IMR-90 (cell line): ENCODE data around the gene RASSF3. TPM values are rescaled to one million over a fixed set of nuclear protein-coding genes. Genes with fewer than 3 reads are reported as not detected.

Experiments
- ATAC-seq: fragments of 200-7000 bp; cut with Tn5 transposase; 2 replicates; pipeline ENCODE4 v1.9.1; 2020; ENCODE audit warnings: low read depth, mild to moderate bottlenecking, moderate library complexity
- BruUV-seq: library from RNA; stranded (reverse); fragments of 400-500 nt; replicated peaks from 2 replicates; lab custom pipeline; 2021; lab: Mats Ljungman, UMichigan
- CTCF ChIA-PET: fragments of 300-600 bp; formaldehyde crosslinking; extraction: SDS; loops from one replicate; lab custom pipeline; 2021; ENCODE audit warnings: antibody characterized with exemption; lab: Yijun Ruan, JAX
- POLR2A ChIA-PET: fragments of 300-600 bp; sonication (Branson Sonifier 250); formaldehyde crosslinking; loops from one replicate; lab custom pipeline; 2022; ENCODE audit warnings: antibody characterized with exemption; ENCODE audit not compliant: unreplicated experiment; lab: Charles Lee
- DNase-seq: peaks from one replicate; pipeline ENCODE4 v3.0.0; 2013
- H2AFZ ChIP-seq: replicated peaks from 2 replicates; pipeline ENCODE3; 2013; ENCODE audit warnings: low read length, mild to moderate bottlenecking; ENCODE audit not compliant: poor library complexity
- H2AK5ac ChIP-seq: 2 replicates; pipeline ENCODE4 v1.6.1; 2013; ENCODE audit warnings: low read depth, low read length, inconsistent platforms
- H2AK9ac ChIP-seq: replicated peaks from 2 replicates; pipeline ENCODE3; 2013; ENCODE audit warnings: mild to moderate bottlenecking, low read depth, low read length, moderate library complexity; ENCODE audit not compliant: poor library complexity
- H2BK120ac ChIP-seq: 2 replicates; pipeline ENCODE4 v1.6.1; 2013; ENCODE audit warnings: low read depth, low read length, inconsistent platforms
- H2BK15ac ChIP-seq: 3 replicates; pipeline ENCODE4 v1.6.1; 2013; ENCODE audit warnings: low read depth, low read length, inconsistent platforms
- H2BK20ac ChIP-seq: 2 replicates; pipeline ENCODE4 v1.6.1; 2013; ENCODE audit warnings: low read depth, mild to moderate bottlenecking, inconsistent platforms, low read length, moderate library complexity
- H2BK5ac ChIP-seq: 2 replicates; pipeline ENCODE4 v1.6.1; 2013; ENCODE audit warnings: mild to moderate bottlenecking, low read depth, low read length, inconsistent platforms; ENCODE audit not compliant: poor library complexity, severe bottlenecking
- H3K14ac ChIP-seq: replicated peaks from 2 replicates; pipeline ENCODE4 v1.6.1; 2013; ENCODE audit warnings: low read depth, low read length, inconsistent platforms
- H3K18ac ChIP-seq: 2 replicates; pipeline ENCODE4 v1.6.1; 2013; ENCODE audit warnings: low read depth, low read length, control low read depth
- H3K23ac ChIP-seq: 2 replicates; pipeline ENCODE4 v1.6.1; 2013; ENCODE audit warnings: low read depth, low read length, inconsistent platforms
- H3K27ac ChIP-seq: 2 replicates; pipeline ENCODE4 v1.5.1; 2013; ENCODE audit warnings: mild to moderate bottlenecking, control low read depth, low read length; ENCODE audit not compliant: insufficient read depth
- H3K27me3 ChIP-seq: 2 replicates; pipeline ENCODE4 v1.6.1; 2013; ENCODE audit warnings: low read length; ENCODE audit not compliant: control insufficient read depth, insufficient read depth
- H3K36me3 ChIP-seq: 2 replicates; pipeline ENCODE4 v1.6.1; 2013; ENCODE audit warnings: low read length, mixed read lengths; ENCODE audit not compliant: control insufficient read depth, insufficient read depth
- H3K4ac ChIP-seq: 2 replicates; pipeline ENCODE4 v1.6.1; 2013; ENCODE audit warnings: low read depth, low read length, inconsistent platforms
- H3K4me1 ChIP-seq: 2 replicates; pipeline ENCODE4 v1.6.1; 2013; ENCODE audit warnings: low read length, mixed read lengths; ENCODE audit not compliant: control insufficient read depth, insufficient read depth
- H3K4me2 ChIP-seq: 2 replicates; pipeline ENCODE4 v1.6.1; 2013; ENCODE audit warnings: low read depth, mild to moderate bottlenecking, control low read depth, low read length, moderate library complexity
- H3K4me3 ChIP-seq: 2 replicates; pipeline ENCODE4 v1.5.1; 2013; ENCODE audit warnings: low read depth, mild to moderate bottlenecking, control low read depth, low read length, moderate library complexity; ENCODE audit not compliant: insufficient read depth
- H3K56ac ChIP-seq: 2 replicates; pipeline ENCODE4 v1.6.1; 2013; ENCODE audit warnings: low read length, inconsistent platforms; ENCODE audit not compliant: insufficient read depth; ENCODE audit errors: extremely low read depth
- H3K79me1 ChIP-seq, 2 experiments: 2 replicates each; pipeline ENCODE4 v1.6.1; 2013; ENCODE audit warnings: low read length in 2 of 2, inconsistent platforms in 1 of 2, low read depth in 1 of 2
- H3K9ac ChIP-seq: 2 replicates; pipeline ENCODE4 v1.6.1; 2013; ENCODE audit warnings: low read depth, low read length, control low read depth
- H3K9me1 ChIP-seq: 2 replicates; pipeline ENCODE4 v1.6.1; 2013; ENCODE audit warnings: low read length, inconsistent platforms; ENCODE audit not compliant: insufficient read depth
- H3K9me3 ChIP-seq: 2 replicates; pipeline ENCODE4 v1.6.1; 2013; ENCODE audit warnings: low read length; ENCODE audit not compliant: control insufficient read depth, insufficient read depth
- H4K20me1 ChIP-seq: 2 replicates; pipeline ENCODE4 v1.6.1; 2013; ENCODE audit warnings: low read length, inconsistent platforms; ENCODE audit not compliant: insufficient read depth
- H4K5ac ChIP-seq: 2 replicates; pipeline ENCODE4 v1.6.1; 2013; ENCODE audit warnings: mild to moderate bottlenecking, low read depth, low read length, control low read depth
- H4K8ac ChIP-seq, 2 experiments: 2 replicates each; pipeline ENCODE4 v1.6.1; 2013; ENCODE audit warnings: low read depth in 2 of 2, low read length in 2 of 2, control low read depth in 1 of 2, inconsistent platforms in 1 of 2
- H4K91ac ChIP-seq: 2 replicates; pipeline ENCODE4 v1.6.1; 2013; ENCODE audit warnings: low read depth, low read length, inconsistent platforms; ENCODE audit not compliant: insufficient read depth
- CEBPB ChIP-seq: IDR thresholded peaks from 2 replicates; pipeline ENCODE4 v1.6.1; 2012; ENCODE audit warnings: low read depth, low read length, improper control_type of control experiment
- MAFK ChIP-seq: IDR thresholded peaks from 2 replicates; pipeline ENCODE4 v1.6.1; 2012; ENCODE audit warnings: low read depth, low read length, improper control_type of control experiment
- WGBS, 2 experiments: methylation state at CpG; one replicate each; pipeline versions ENCODE4 v1.1.5 to v1.1.7; 2013; ENCODE audit warnings: missing lambda C conversion rate in 2 of 2; ENCODE audit not compliant: insufficient read length in 1 of 2; ENCODE audit errors: extremely low coverage in 2 of 2; 5-methylcytosine and 5-hydroxymethylcytosine counted together
- dilution Hi-C: fragments of 300-500 bp; cut with HindIII; formaldehyde crosslinking; loops from one replicate; pipeline ENCODE4 v1.14.3; 2018; ENCODE audit warnings: low sequenced_read_pairs; ENCODE audit not compliant: unreplicated experiment
- in situ Hi-C: fragments of 300-500 bp; cut with MboI; formaldehyde crosslinking; loops from 3 replicates; pipeline ENCODE4 v1.14.3; 2019; ENCODE audit warnings: low sequenced_read_pairs, inconsistent platforms, mixed read lengths
- intact Hi-C: fragments of 100-400 bp; cut with micrococcal nuclease; formaldehyde crosslinking; loops from 2 replicates; pipeline ENCODE4 v1.10.0; 2022
- polyA plus RNA-seq, 3 experiments: library from polyadenylated mRNA; depleted of rRNA; stranded (reverse); fragments of >200 nt; gene quantifications; 2 replicates each; pipeline ENCODE4 v1.2.3, GENCODE V29; 2012; ENCODE audit warnings: low replicate concordance in 1 of 3
- total RNA-seq: library from RNA; depleted of rRNA; stranded (reverse); fragments of >200 nt; gene quantifications from 2 replicates; pipeline ENCODE4 v1.2.3, GENCODE V29; 2012

The RASSF3 gene
- total and polyA plus RNA-seq, 2 of the 4 experiments (the other 2 are of a cell fraction): 18.7 to 39.3 TPM

DNA sequence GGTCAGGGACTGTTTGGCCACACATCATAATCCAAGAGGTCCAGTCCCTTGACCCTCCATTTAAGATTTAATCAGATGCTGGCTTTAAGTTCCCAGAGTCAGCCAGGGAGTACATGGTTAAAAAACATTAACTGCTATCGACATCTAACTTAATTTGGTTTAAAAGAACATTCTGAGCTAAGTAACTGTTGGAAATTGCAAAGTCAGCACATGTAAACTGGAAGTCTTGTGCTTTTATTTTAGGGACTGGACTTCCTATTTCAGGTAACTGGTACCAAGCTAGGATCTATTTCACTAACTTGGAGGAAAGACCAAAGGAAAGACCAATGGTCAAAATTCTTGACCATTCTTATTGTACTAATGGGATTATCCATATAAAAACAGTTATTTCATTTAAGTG is 108.4 kb downstream of the RASSF3 start:
- H3K9ac ChIP-seq: no peak overlapping the region
- H3K56ac ChIP-seq: no peak overlapping the region
- H3K4me3 ChIP-seq: no peak overlapping the region
- H3K9me3 ChIP-seq: no peaks in the 10 kb centered on the region
- H4K20me1 ChIP-seq: no peaks in the 10 kb centered on the region; the same call in 1 of the 2 replicates
- dilution Hi-C loops (no loop called here), in situ Hi-C loops (no loop called here), intact Hi-C loops (no loop called here)
- H3K14ac ChIP-seq: no peak overlapping the region
- H3K27me3 ChIP-seq: no peaks in the 10 kb centered on the region
- H3K4ac ChIP-seq: no peak overlapping the region
- no peak overlapping the region for H2BK15ac ChIP-seq
- H2BK120ac ChIP-seq: no peak overlapping the region
- CTCF ChIA-PET: interaction anchor here (0.5 to 1.3 kb wide), 2 partner anchors 16 to 49 kb away, joined by 3 to 5 read pairs; no protein-coding TSS in a partner anchor
- no peak overlapping the region for H2AK9ac ChIP-seq
- no CpG with 5 or more reads among the region's 1 CpG for WGBS, 2 experiments
- no peak overlapping the region for H3K23ac ChIP-seq
- no peak overlapping the region for H2BK20ac ChIP-seq
- no peaks in the 10 kb centered on the region for H3K4me1 ChIP-seq
- H3K36me3 ChIP-seq: peaks cover 41% of the 10 kb centered on the region
- H2BK5ac ChIP-seq: no peak overlapping the region
- no peak overlapping the region for H4K5ac ChIP-seq
- H4K91ac ChIP-seq: no peak overlapping the region
- H4K8ac ChIP-seq: no peak overlapping the region
- no peak overlapping the region for H2AK5ac ChIP-seq
- no peak overlapping the region for H3K18ac ChIP-seq
- DNase-seq: no peak
- TF ChIP-seq CEBPB (no peak), MAFK (peak; percentile 95)
- no peak overlapping the region for H3K27ac ChIP-seq
- BruUV-seq: no TSS peak
- POLR2A ChIA-PET: no interaction called here
- no peak overlapping the region for H3K4me2 ChIP-seq
- H2AFZ ChIP-seq: no peak overlapping the region
- no peaks in the 10 kb centered on the region for H3K79me1 ChIP-seq
- ATAC-seq: no peak
- H3K9me1 ChIP-seq: peaks cover 7% of the 10 kb centered on the region; the same call in 1 of the 2 replicates
